Measurements from ENCODE around the gene CYSTM1.

DNA sequence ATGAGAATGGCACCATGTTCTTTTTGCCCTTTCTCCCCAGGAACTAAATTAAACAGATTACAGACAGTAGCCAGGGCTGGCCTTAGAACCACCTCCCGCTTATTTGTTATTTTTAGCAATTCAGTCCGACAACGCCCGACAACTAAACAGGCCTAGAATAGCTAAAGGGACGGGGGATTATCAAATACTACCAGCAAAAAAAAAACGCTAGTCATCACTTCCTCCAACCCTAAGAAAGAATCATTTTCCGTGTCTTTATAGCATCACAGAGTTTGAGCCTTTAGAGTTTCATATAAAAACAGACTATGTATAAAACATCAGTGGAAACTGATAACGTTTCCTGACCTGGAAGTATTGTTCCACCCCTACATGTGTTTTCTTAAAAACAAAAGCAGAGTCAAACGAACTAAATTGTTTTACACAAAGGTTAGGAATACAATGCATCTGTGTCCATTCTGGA lies 92.6 kb downstream of the CYSTM1 start:
- TF ChIP-seq, protein P1, sequence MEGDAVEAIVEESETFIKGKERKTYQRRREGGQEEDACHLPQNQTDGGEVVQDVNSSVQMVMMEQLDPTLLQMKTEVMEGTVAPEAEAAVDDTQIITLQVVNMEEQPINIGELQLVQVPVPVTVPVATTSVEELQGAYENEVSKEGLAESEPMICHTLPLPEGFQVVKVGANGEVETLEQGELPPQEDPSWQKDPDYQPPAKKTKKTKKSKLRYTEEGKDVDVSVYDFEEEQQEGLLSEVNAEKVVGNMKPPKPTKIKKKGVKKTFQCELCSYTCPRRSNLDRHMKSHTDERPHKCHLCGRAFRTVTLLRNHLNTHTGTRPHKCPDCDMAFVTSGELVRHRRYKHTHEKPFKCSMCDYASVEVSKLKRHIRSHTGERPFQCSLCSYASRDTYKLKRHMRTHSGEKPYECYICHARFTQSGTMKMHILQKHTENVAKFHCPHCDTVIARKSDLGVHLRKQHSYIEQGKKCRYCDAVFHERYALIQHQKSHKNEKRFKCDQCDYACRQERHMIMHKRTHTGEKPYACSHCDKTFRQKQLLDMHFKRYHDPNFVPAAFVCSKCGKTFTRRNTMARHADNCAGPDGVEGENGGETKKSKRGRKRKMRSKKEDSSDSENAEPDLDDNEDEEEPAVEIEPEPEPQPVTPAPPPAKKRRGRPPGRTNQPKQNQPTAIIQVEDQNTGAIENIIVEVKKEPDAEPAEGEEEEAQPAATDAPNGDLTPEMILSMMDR (conservative IDR thresholded peaks at IDR 0.05; ENCODE audit: low read depth, low read length): no peak
- no peak for TF ChIP-seq EZH2 (IDR thresholded peaks at IDR 0.05; ENCODE audit: low read length, unreplicated experiment)
- TF ChIP-seq EZH2phosphoT487 (IDR thresholded peaks at IDR 0.05; ENCODE audit: borderline replicate concordance, low read length): no peak
